ENCODE data around the gene FBXO39. TPM values are rescaled to one million over a fixed set of nuclear protein-coding genes. Genes with fewer than 3 reads are reported as not detected.
"Not testable (repeated sequence)": the region's sequence is repeated elsewhere in the genome, so short reads cannot be mapped to it uniquely, and the experiment has no call there.

The FBXO39 gene
- total and polyA plus RNA-seq, 4 donors = 0.32 TPM; not detected in 3

DNA sequence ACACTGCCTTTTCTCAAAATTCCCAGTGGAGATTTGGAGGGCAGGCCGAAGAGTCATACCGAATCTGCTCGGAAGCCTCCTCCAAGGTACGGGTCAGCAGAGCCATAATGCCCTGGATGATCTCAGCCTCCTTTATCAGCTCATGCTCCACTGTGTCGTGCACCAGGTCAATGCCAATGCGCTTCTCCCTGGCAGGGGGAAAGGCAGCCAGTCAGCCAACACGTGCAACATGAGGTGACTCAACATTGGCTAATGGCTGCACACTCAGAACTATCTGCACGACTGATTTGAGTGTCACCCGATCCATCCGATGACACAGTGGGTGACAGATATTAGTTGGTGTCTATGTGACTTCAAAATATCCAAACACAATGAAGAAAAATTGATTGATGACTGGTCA lies 39.8 kb downstream of the FBXO39 start:
- peaks cover 0 to 3% (median under 1%) of the 10 kb centered on the region in 4 donors for H3K9me3 ChIP-seq (ENCODE audit: control insufficient read depth in 4 of 4, insufficient read depth in 3 of 4, low read length in 3 of 4)
- no peak overlapping the region for H3K9ac ChIP-seq (ENCODE audit: insufficient read depth in 1 of 2, low read length in 2 of 2)
- ATAC-seq (ENCODE audit: insufficient read depth, low FRiP score) (no peak), DNase-seq (no peak)
- H3K4me1 ChIP-seq (ENCODE audit: control insufficient read depth in 5 of 5, insufficient read depth in 5 of 5, low read length in 5 of 5) = no peaks in the 10 kb centered on the region
- no peak overlapping the region for H3K4me3 ChIP-seq
- H3K27ac ChIP-seq (ENCODE audit: low read depth in 1 of 2, low read length in 1 of 2) = no peak overlapping the region
- H3K27me3 ChIP-seq (ENCODE audit: control insufficient read depth in 3 of 3, insufficient read depth in 3 of 3, low read length in 2 of 3) = peaks cover 0 to 3% (median 2%) of the 10 kb centered on the region in 3 donors
- H3K36me3 ChIP-seq (ENCODE audit: control insufficient read depth in 4 of 4, insufficient read depth in 4 of 4, low read length in 4 of 4) = no peaks in the 10 kb centered on the region
- 88 to 89% methylated on average over 10 of the region's 10 CpGs for WGBS, 2 donors
- no peak for TF ChIP-seq CTCF (IDR thresholded peaks at IDR 0.05; ENCODE audit: control extremely low read depth, extremely low read depth)

GRCh38 chr17:6816368-6816767 lies 40.4 kb downstream of the FBXO39 start:
- H3K27me3 ChIP-seq (ENCODE audit: control insufficient read depth in 3 of 3, insufficient read depth in 3 of 3, low read length in 2 of 3); H3K9ac ChIP-seq (ENCODE audit: insufficient read depth in 1 of 2, low read length in 2 of 2); H3K4me3 ChIP-seq; ATAC-seq (ENCODE audit: insufficient read depth, low FRiP score); H3K27ac ChIP-seq (ENCODE audit: low read depth in 1 of 2, low read length in 1 of 2); H3K36me3 ChIP-seq (ENCODE audit: control insufficient read depth in 4 of 4, insufficient read depth in 4 of 4, low read length in 4 of 4); H3K4me1 ChIP-seq (ENCODE audit: control insufficient read depth in 5 of 5, insufficient read depth in 5 of 5, low read length in 5 of 5); H3K9me3 ChIP-seq (ENCODE audit: control insufficient read depth in 4 of 4, insufficient read depth in 3 of 4, low read length in 3 of 4); DNase-seq: not testable (repeated sequence)
- 73 to 79% methylated on average over 3 of the region's 3 CpGs for WGBS, 2 donors

DNA sequence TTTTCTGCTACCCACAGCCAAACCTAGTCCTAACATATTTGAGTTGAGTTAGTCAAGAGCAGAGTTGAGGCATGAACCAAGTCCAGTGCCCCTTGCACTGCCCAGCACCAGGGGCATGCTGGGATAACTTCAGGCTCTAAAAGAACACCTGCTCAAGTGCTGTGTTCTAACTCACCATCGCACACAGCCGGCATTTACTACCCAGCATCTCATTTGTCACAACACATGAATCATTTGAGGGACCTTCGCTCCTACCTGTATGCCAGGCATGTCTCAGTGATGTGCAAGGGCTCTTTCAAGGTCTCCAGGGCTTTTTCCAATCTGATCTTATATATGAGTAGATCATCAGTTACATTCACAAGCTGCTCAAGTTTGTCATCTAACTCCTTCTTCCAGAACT lies 42.9 kb downstream of the FBXO39 start:
- peaks cover 0 to 3% (median 1%) of the 10 kb centered on the region in 4 donors for H3K9me3 ChIP-seq (ENCODE audit: control insufficient read depth in 4 of 4, insufficient read depth in 3 of 4, low read length in 3 of 4)
- no peak overlapping the region for H3K9ac ChIP-seq (ENCODE audit: insufficient read depth in 1 of 2, low read length in 2 of 2)
- no peaks in the 10 kb centered on the region for H3K36me3 ChIP-seq (ENCODE audit: control insufficient read depth in 4 of 4, insufficient read depth in 4 of 4, low read length in 4 of 4)
- peaks cover 0 to 3% (median 0%) of the 10 kb centered on the region in 3 donors for H3K27me3 ChIP-seq (ENCODE audit: control insufficient read depth in 3 of 3, insufficient read depth in 3 of 3, low read length in 2 of 3)
- ATAC-seq (ENCODE audit: insufficient read depth, low FRiP score) = no peak
- no peak overlapping the region for H3K27ac ChIP-seq (ENCODE audit: low read depth in 1 of 2, low read length in 1 of 2)
- TF ChIP-seq CTCF (IDR thresholded peaks at IDR 0.05; ENCODE audit: control extremely low read depth, extremely low read depth) = no peak
- 89 to 91% methylated on average over 3 of the region's 3 CpGs for WGBS, 2 donors
- no peak overlapping the region for H3K4me3 ChIP-seq
- no peaks in the 10 kb centered on the region for H3K4me1 ChIP-seq (ENCODE audit: control insufficient read depth in 5 of 5, insufficient read depth in 5 of 5, low read length in 5 of 5)
- no peak for DNase-seq

DNA sequence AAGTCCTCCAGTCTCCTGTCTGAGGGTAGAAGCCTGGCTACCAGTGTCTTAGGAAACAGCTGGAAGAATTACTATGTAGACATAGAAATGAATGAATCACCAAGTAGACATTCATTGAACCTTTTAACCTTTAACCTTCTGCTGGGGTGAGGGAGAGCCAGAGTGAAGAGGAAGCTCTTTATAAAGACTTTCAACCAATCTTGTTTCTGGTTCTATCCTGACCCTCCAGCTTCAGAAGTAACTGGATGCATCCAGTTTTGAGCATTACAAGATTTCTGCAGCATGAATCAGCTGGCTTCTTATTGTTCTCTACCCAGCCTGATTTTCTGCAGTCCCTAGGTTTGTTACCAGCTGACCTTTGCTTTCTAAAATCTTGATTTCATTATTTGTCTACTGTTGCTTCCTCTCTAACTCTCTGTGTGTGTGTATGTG lies 47.0 kb downstream of the FBXO39 start:
- no peak overlapping the region for H3K27ac ChIP-seq (ENCODE audit: low read depth in 1 of 2, low read length in 1 of 2)
- peaks cover 0 to 3% (median 2%) of the 10 kb centered on the region in 3 donors for H3K27me3 ChIP-seq (ENCODE audit: control insufficient read depth in 3 of 3, insufficient read depth in 3 of 3, low read length in 2 of 3)
- H3K9me3 ChIP-seq (ENCODE audit: control insufficient read depth in 4 of 4, insufficient read depth in 3 of 4, low read length in 3 of 4) = peaks cover 0 to 6% (median 2%) of the 10 kb centered on the region in 4 donors
- TF ChIP-seq CTCF (IDR thresholded peaks at IDR 0.05; ENCODE audit: control extremely low read depth, extremely low read depth) = no peak
- H3K9ac ChIP-seq (ENCODE audit: insufficient read depth in 1 of 2, low read length in 2 of 2) = no peak overlapping the region
- DNase-seq = no peak
- no peak overlapping the region for H3K4me3 ChIP-seq
- no peak for ATAC-seq (ENCODE audit: insufficient read depth, low FRiP score)
- no peaks in the 10 kb centered on the region for H3K4me1 ChIP-seq (ENCODE audit: control insufficient read depth in 5 of 5, insufficient read depth in 5 of 5, low read length in 5 of 5)
- no peaks in the 10 kb centered on the region for H3K36me3 ChIP-seq (ENCODE audit: control insufficient read depth in 4 of 4, insufficient read depth in 4 of 4, low read length in 4 of 4)
